Measurements from ENCODE around the gene EIF2B1. TPM values are rescaled to one million over a fixed set of nuclear protein-coding genes. Genes with fewer than 3 reads are reported as not detected.
A peak's percentile ranks its signal among the peaks of the same experiment; 100 is the strongest.

EIF2B1 gene
- total RNA-seq, 2 donors from 2014 or later: 37.3 to 55.4 TPM

GRCh38 chr12:123602651-123603195, 30.8 kb downstream of the EIF2B1 start:
- peak overlapping the region; percentile 77 for H3K4me3 ChIP-seq
- H3K9me3 ChIP-seq: no peaks in the 10 kb centered on the region
- H3K27me3 ChIP-seq: no peaks in the 10 kb centered on the region
- no peak for DNase-seq
- intact Hi-C loops (cut with DNase I): no loop called here
- H3K4me1 ChIP-seq: no peaks in the 10 kb centered on the region
- peaks cover 1% of the 10 kb centered on the region for H3K36me3 ChIP-seq
- H3K9ac ChIP-seq (ENCODE audit: low read depth in 2 of 2, low read length in 2 of 2): peak overlapping the region; percentile 87 to 92
- TF ChIP-seq CTCF (IDR thresholded peaks at IDR 0.05): no peak
- no peak overlapping the region for H3K27ac ChIP-seq

- Histone ChIP-seq H3K27ac (peak within 1 kb of the TSS; percentile 70), H3K4me1 (no peaks in the 10 kb centered on the region), H3K9ac (ENCODE audit: low read depth in 2 of 2, low read length in 2 of 2) (peak within 1 kb of the TSS; percentile 87 to 92), H3K4me3 (peak within 1 kb of the TSS; percentile 77), H3K36me3 (peaks cover 5% of the 10 kb centered on the region), H3K9me3 (no peaks in the 10 kb centered on the region), H3K27me3 (no peaks in the 10 kb centered on the region)
- intact Hi-C loops (cut with DNase I): no loop called here
- DNase-seq: peak; percentile 83
- TF ChIP-seq CTCF (IDR thresholded peaks at IDR 0.05): peak; percentile 17
Measured at GRCh38 chr12:123601602-123602489, 31.6 kb downstream of the EIF2B1 start, which contains the start of gene DDX55. DDX55 (plus strand) TSS chr12:123602099; CDS start chr12:123602149, 50 bp downstream.

DNA sequence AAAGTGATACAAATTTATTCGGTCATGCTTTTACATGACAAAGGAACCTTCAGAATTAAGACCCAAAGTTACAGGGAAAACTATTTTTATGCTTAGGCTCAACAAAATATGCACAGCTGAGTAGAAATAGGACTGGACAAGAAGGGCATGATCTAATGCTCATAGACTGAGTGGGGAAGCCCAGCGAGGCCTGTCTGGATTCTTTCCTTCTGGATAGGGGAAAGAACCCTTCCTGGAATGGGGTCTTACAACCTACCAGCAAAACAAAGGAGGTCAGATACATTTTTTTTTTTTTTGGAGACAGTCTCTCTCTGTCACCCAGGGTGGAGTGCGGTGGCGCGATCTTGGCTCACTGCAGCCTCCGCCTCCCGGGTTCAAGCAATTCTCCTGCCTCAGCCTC, 33.8 kb downstream of the EIF2B1 start:
- intact Hi-C loops (cut with DNase I): no loop called here
- Histone ChIP-seq H3K36me3 (peaks cover 10% of the 10 kb centered on the region), H3K27ac (no peak overlapping the region), H3K9ac (ENCODE audit: low read depth in 2 of 2, low read length in 2 of 2) (no peak overlapping the region), H3K9me3 (no peaks in the 10 kb centered on the region), H3K4me1 (no peaks in the 10 kb centered on the region), H3K27me3 (no peaks in the 10 kb centered on the region), H3K4me3 (no peak overlapping the region)
- DNase-seq: no peak
- TF ChIP-seq CTCF (IDR thresholded peaks at IDR 0.05): no peak

GRCh38 chr12:123599310-123599709, 34.2 kb downstream of the EIF2B1 start:
- no peaks in the 10 kb centered on the region for H3K27me3 ChIP-seq
- TF ChIP-seq CTCF (IDR thresholded peaks at IDR 0.05): no peak
- H3K4me3 ChIP-seq: no peak overlapping the region
- H3K36me3 ChIP-seq: peaks cover 10% of the 10 kb centered on the region
- intact Hi-C loops (cut with DNase I): no loop called here
- H3K9ac ChIP-seq (ENCODE audit: low read depth in 2 of 2, low read length in 2 of 2): no peak overlapping the region
- H3K9me3 ChIP-seq: no peaks in the 10 kb centered on the region
- H3K4me1 ChIP-seq: no peaks in the 10 kb centered on the region
- no peak for DNase-seq
- no peak overlapping the region for H3K27ac ChIP-seq

GRCh38 chr12:123598522-123598921, 35.0 kb downstream of the EIF2B1 start:
- H3K4me3 ChIP-seq: no peak overlapping the region
- no peak for DNase-seq
- H3K27me3 ChIP-seq: no peaks in the 10 kb centered on the region
- H3K9ac ChIP-seq (ENCODE audit: low read depth in 2 of 2, low read length in 2 of 2): no peak overlapping the region
- peaks cover 10% of the 10 kb centered on the region for H3K36me3 ChIP-seq
- intact Hi-C loops (cut with DNase I): no loop called here
- no peak for TF ChIP-seq CTCF (IDR thresholded peaks at IDR 0.05)
- no peaks in the 10 kb centered on the region for H3K9me3 ChIP-seq
- H3K27ac ChIP-seq: no peak overlapping the region
- no peaks in the 10 kb centered on the region for H3K4me1 ChIP-seq

All from colonic mucosa (tissue), 4 donors.